Ovary (tissue), 3 donors: ENCODE results near the gene TIMM22.

Experiments used
- EP300 ChIP-seq: sonication (generic); formaldehyde crosslinking; IDR thresholded peaks from one replicate; pipeline ENCODE4 v1.6.1; 2017; ENCODE audit warnings: antibody characterized with exemption
- POLR2A ChIP-seq: fragments of 450-650 bp; IDR thresholded peaks from one replicate; pipeline ENCODE4 v1.6.1; 2017; ENCODE audit warnings: antibody characterized with exemption, mild to moderate bottlenecking, moderate library complexity
- TF ChIP-seq, protein P1 (sequence below), 3 donors: fragments of 450-650 bp in 2 of 3; fragments of 200-600 bp in 1 of 3; IDR thresholded peaks; one replicate each; pipeline versions ENCODE4 v1.5.1 to v1.8.0; 2016 to 2022; ENCODE audit warnings: antibody characterized with exemption in 3 of 3, mild to moderate bottlenecking in 1 of 3
- donor health status: DM: no; HTN: no; CAD: no.

DNA sequence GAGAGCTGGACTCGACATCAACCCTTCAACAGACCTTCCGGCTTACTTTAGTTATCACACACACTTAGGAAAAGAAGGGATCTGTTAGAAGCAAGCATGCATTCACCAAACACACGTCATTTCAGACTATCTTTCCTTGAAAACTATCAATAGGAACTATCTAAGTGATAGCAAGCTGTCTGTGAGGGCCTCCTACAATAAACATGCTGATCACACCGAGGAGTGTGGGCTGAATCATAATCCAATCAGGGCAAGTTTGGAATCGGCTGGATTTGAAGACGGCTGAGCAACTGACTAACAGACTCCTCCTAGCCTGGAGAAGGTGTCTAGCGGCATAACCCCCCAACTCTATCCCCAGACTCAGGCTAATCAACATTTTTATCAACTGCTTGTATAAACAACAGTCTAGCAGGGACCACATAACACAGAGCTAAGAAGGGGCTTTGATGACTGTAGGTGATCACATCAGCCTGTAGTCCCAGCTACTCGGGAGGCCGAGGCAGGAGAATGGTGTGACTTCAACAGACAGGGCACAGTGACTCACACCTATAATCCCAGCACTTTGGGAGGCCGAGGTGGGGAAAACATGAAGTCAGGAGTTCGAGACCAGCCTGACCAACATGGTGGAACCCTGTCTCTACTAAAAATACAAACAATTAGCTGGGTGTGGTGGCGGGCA, 31.5 kb upstream of the TIMM22 start:
- TF ChIP-seq EP300 = no peak
- TF ChIP-seq, protein P1, sequence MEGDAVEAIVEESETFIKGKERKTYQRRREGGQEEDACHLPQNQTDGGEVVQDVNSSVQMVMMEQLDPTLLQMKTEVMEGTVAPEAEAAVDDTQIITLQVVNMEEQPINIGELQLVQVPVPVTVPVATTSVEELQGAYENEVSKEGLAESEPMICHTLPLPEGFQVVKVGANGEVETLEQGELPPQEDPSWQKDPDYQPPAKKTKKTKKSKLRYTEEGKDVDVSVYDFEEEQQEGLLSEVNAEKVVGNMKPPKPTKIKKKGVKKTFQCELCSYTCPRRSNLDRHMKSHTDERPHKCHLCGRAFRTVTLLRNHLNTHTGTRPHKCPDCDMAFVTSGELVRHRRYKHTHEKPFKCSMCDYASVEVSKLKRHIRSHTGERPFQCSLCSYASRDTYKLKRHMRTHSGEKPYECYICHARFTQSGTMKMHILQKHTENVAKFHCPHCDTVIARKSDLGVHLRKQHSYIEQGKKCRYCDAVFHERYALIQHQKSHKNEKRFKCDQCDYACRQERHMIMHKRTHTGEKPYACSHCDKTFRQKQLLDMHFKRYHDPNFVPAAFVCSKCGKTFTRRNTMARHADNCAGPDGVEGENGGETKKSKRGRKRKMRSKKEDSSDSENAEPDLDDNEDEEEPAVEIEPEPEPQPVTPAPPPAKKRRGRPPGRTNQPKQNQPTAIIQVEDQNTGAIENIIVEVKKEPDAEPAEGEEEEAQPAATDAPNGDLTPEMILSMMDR (IDR thresholded peaks at IDR 0.05) = no peak
- TF ChIP-seq POLR2A = no peak
